Common myeloid progenitor, CD34-positive (primary cell): ENCODE data around the gene HOXB4.

Experiments
- CTCF ChIA-PET: fragments of 350-600 bp; sonication (Branson Sonifier 250); formaldehyde crosslinking; loops from one replicate; lab custom pipeline; 2021; ENCODE audit warnings: antibody characterized with exemption; lab: Charles Lee
- POLR2A ChIA-PET: fragments of 350-600 bp; sonication (Branson Sonifier 250); formaldehyde crosslinking; loops from one replicate; lab custom pipeline; 2021; ENCODE audit warnings: antibody characterized with exemption; lab: Charles Lee
- DNase-seq, 3 donors: peaks; one replicate each; pipeline versions ENCODE4 v3.0.0 to v3.0.0-alpha.2; 2013
- H3K27ac ChIP-seq, 2 experiments: 1 replicate in 1 of 2; 2 replicates in 1 of 2; pipeline ENCODE4 v1.7.0; 2013; ENCODE audit warnings: inconsistent platforms in 2 of 2, low read length in 2 of 2, mild to moderate bottlenecking in 2 of 2, low read depth in 1 of 2, moderate library complexity in 1 of 2; ENCODE audit not compliant: severe bottlenecking in 2 of 2, insufficient read depth in 1 of 2, poor library complexity in 1 of 2
- H3K27me3 ChIP-seq, 5 experiments: replicated peaks in 2 of 5; 1 replicate in 3 of 5; 2 replicates in 2 of 5; pipeline versions ENCODE4 v1.6.1 to v1.7.0; 2013; ENCODE audit warnings: low read length in 4 of 5, mild to moderate bottlenecking in 2 of 5, moderate library complexity in 2 of 5, inconsistent platforms in 1 of 5; ENCODE audit not compliant: insufficient read depth in 5 of 5, control insufficient read depth in 4 of 5
- H3K36me3 ChIP-seq, 4 experiments: 1 replicate in 2 of 4; 2 replicates in 2 of 4; pipeline versions ENCODE4 v1.6.1 to v1.7.0; 2013; ENCODE audit warnings: low read length in 3 of 4, control low read depth in 1 of 4, mild to moderate bottlenecking in 1 of 4; ENCODE audit not compliant: control insufficient read depth in 4 of 4, insufficient read depth in 4 of 4
- H3K4me1 ChIP-seq, 4 experiments: 1 replicate in 3 of 4; 2 replicates in 1 of 4; pipeline versions ENCODE4 v1.6.1 to v1.7.1; 2013; ENCODE audit warnings: low read length in 3 of 4, mild to moderate bottlenecking in 3 of 4, control low read depth in 1 of 4, inconsistent platforms in 1 of 4, moderate library complexity in 1 of 4; ENCODE audit not compliant: control insufficient read depth in 4 of 4, insufficient read depth in 4 of 4; ENCODE audit errors: control extremely low read depth in 1 of 4
- H3K4me3 ChIP-seq, 7 experiments: 1 replicate in 4 of 7; 2 replicates in 3 of 7; pipeline versions ENCODE4 v1.5.1 to v1.7.0; 2013; ENCODE audit warnings: mild to moderate bottlenecking in 7 of 7, low read length in 6 of 7, moderate library complexity in 6 of 7, inconsistent platforms in 2 of 7, low read depth in 2 of 7, control low read depth in 1 of 7; ENCODE audit not compliant: insufficient read depth in 4 of 7, control insufficient read depth in 1 of 7; ENCODE audit errors: extremely low read depth in 1 of 7
- H3K9me3 ChIP-seq, 5 experiments: 1 replicate in 4 of 5; 2 replicates in 1 of 5; pipeline versions ENCODE4 v1.6.1 to v1.7.1; 2013; ENCODE audit warnings: low read length in 4 of 5, mild to moderate bottlenecking in 2 of 5, inconsistent platforms in 1 of 5, low read depth in 1 of 5, moderate library complexity in 1 of 5; ENCODE audit not compliant: control insufficient read depth in 4 of 5, insufficient read depth in 2 of 5; ENCODE audit errors: control extremely low read depth in 1 of 5
- WGBS: methylation state at CpG from one replicate; pipeline ENCODE4 v1.1.5; 2013; ENCODE audit not compliant: insufficient coverage; 5-methylcytosine and 5-hydroxymethylcytosine counted together

Gene HOXB4

DNA sequence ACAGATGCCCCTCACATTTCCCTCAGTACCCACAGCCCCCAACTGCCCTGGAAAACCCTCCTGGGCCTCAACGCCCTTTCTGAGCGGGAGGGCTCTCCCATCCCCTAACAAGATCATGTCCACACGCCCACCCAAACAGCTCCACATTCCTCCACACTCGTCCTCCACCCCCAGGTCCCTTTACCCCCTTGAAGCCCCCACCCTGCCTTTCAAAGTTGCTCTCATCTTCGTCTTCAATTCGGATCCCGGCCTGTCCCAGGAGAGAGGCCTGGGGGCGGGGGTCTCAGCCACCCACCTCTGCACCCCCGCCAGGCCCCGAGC is 14.3 kb downstream of the HOXB4 start:
- H3K27ac ChIP-seq, result no peak overlapping the region
- H3K4me3 ChIP-seq, result no peak overlapping the region
- CTCF ChIA-PET, result interaction anchor here (1.2 to 2.2 kb wide), 3 partner anchors 15 to 24 kb away, joined by 3 to 8 read pairs (median 7); no protein-coding TSS in a partner anchor
- DNase-seq, result no peak
- H3K36me3 ChIP-seq, result peaks cover 0 to 39% (median 14%) of the 10 kb centered on the region in 4 experiments
- H3K4me1 ChIP-seq, result peaks cover 5 to 85% (median 68%) of the 10 kb centered on the region in 4 experiments
- WGBS, result 83% methylated on average over 6 of the region's 10 CpGs
- H3K9me3 ChIP-seq, result no peaks in the 10 kb centered on the region
- POLR2A ChIA-PET, result interaction anchor here (1.2 kb wide), 1 partner anchor 17 kb away, joined by 3 read pairs; no protein-coding TSS in a partner anchor
- H3K27me3 ChIP-seq, result no peaks in the 10 kb centered on the region

DNA sequence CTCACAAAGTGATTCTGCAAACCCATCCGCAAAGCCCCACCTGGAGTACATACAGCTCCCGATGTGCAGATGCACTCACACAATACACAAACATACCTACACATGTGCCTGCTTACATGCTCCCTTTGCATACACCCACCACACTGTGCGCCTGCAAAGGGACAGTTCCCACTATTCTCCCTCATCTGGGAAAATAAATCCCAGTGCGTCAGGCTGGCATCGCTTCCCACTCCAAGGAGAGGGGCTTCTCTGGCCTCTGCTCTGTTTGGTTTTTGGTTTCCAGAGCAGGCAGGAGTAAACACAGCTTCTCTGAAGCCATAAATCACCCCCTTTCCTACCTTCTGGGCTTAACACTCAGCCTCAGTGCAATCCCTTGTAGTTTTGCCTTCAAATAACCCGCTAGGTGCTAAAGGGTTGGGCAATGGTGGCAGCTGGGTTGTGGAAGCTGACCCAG is 14.7 kb downstream of the HOXB4 start:
- peak in 2 of 3 donors; percentile 61 to 68 for DNase-seq
- no peak overlapping the region for H3K27ac ChIP-seq
- H3K4me3 ChIP-seq, result no peak overlapping the region
- CTCF ChIA-PET, result interaction anchor here (1.2 to 2.2 kb wide), 3 partner anchors 14 to 24 kb away, joined by 3 to 8 read pairs (median 7); no protein-coding TSS in a partner anchor
- no peaks in the 10 kb centered on the region for H3K9me3 ChIP-seq
- H3K36me3 ChIP-seq, result peaks cover 0 to 43% (median 16%) of the 10 kb centered on the region in 4 experiments
- H3K4me1 ChIP-seq, result peaks cover 5 to 80% (median 66%) of the 10 kb centered on the region in 4 experiments
- WGBS, result 92% methylated on average over 5 of the region's 6 CpGs
- H3K27me3 ChIP-seq, result no peaks in the 10 kb centered on the region
- POLR2A ChIA-PET, result no interaction called here

- 97% methylated on average over 4 of the region's 5 CpGs for WGBS
- Histone ChIP-seq H3K9me3 (no peaks in the 10 kb centered on the region), H3K4me3 (no peak overlapping the region), H3K4me1 (peaks cover 5 to 78% (median 62%) of the 10 kb centered on the region in 4 experiments), H3K27ac (no peak overlapping the region), H3K27me3 (no peaks in the 10 kb centered on the region), H3K36me3 (peaks cover 0 to 43% (median 20%) of the 10 kb centered on the region in 4 experiments)
- CTCF ChIA-PET, result interaction anchor here (1.2 to 2.2 kb wide), 3 partner anchors 14 to 25 kb away, joined by 3 to 8 read pairs (median 7); no protein-coding TSS in a partner anchor
- POLR2A ChIA-PET, result no interaction called here
- DNase-seq, result no peak
Measured at GRCh38 chr17:48562934-48563333, 15.2 kb downstream of the HOXB4 start.

DNA sequence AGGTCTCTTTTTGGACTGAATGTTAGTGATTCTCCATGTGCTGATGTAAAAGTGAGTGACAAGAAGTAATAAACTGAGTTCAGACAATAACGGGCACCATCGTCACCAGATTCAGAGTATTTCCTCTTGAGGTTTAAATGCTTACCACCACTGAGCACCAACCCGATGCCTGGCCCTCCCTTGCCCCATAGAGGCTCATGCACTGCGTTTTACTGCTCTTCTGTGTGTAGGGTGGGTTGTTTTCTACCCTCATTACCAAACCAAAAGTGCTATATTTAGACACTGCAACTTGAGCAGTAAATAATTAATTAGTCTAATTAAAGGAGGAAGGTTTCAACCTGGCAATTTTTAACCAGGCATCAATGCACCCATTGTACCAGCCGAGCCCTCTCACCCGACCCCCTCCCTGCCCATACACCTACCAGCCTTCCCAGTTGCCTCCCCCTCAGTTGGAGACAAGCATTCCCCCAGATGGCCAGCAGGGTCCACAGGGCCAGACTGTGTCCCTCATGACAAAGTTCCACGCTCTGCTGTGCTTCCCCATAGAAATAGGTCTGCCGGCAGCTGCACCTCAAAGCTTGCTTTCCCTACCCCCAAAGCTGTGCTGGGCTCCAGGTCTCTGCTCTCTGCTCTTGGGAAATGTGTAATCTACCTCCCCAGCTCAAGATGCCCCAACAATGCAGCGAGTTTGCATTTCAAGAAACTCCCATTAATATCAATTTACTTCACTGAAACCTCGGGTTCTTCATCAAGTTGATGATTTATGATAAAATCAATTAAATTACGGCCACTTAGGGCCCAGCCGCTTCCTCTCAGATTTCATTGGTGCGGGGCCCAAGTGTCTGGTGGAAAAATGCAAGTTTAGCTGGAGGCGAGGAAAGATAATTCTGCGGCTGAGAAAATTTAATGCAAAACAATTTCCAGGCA is 16.0 kb downstream of the HOXB4 start:
- no peaks in the 10 kb centered on the region for H3K9me3 ChIP-seq
- peak in 2 of 3 donors; percentile 60 to 65 for DNase-seq
- POLR2A ChIA-PET, result no interaction called here
- CTCF ChIA-PET, result interaction anchor here (1.2 to 1.8 kb wide), 4 partner anchors 8 to 23 kb away, joined by 3 to 7 read pairs (median 4); no protein-coding TSS in a partner anchor
- peaks cover 0 to 39% (median 21%) of the 10 kb centered on the region in 4 experiments for H3K36me3 ChIP-seq
- H3K27ac ChIP-seq, result no peak overlapping the region
- peaks cover 6 to 78% (median 58%) of the 10 kb centered on the region in 4 experiments for H3K4me1 ChIP-seq
- H3K4me3 ChIP-seq, result peak overlapping the region in 1 of 7 experiments; percentile 15
- no peaks in the 10 kb centered on the region for H3K27me3 ChIP-seq
- WGBS, result 52% methylated on average over 9 of the region's 15 CpGs

GRCh38 chr17:48559840-48560817 is 18.0 kb downstream of the HOXB4 start:
- POLR2A ChIA-PET, result no interaction called here
- 89% methylated on average over 10 of the region's 14 CpGs for WGBS
- peaks cover 0 to 23% (median 15%) of the 10 kb centered on the region in 4 experiments for H3K36me3 ChIP-seq
- DNase-seq, result no peak
- H3K27me3 ChIP-seq, result no peaks in the 10 kb centered on the region
- H3K9me3 ChIP-seq, result no peaks in the 10 kb centered on the region
- H3K27ac ChIP-seq, result no peak overlapping the region
- peaks cover 8 to 76% (median 62%) of the 10 kb centered on the region in 4 experiments for H3K4me1 ChIP-seq
- CTCF ChIA-PET, result interaction anchor here (0.7 to 1.6 kb wide), 7 partner anchors 10 to 226 kb away, joined by 3 to 5 read pairs (median 3); no protein-coding TSS in a partner anchor
- no peak overlapping the region for H3K4me3 ChIP-seq

- ChIA-PET POLR2A (no interaction called here), CTCF (interaction anchor here (0.7 to 1.5 kb wide), 5 partner anchors 10 to 225 kb away, joined by 3 to 5 read pairs (median 3); no protein-coding TSS in a partner anchor)
- Histone ChIP-seq H3K27ac (no peak overlapping the region), H3K27me3 (no peaks in the 10 kb centered on the region), H3K36me3 (peaks cover 0 to 28% (median 12%) of the 10 kb centered on the region in 4 experiments), H3K4me1 (peaks cover 8 to 76% (median 63%) of the 10 kb centered on the region in 4 experiments), H3K9me3 (no peaks in the 10 kb centered on the region), H3K4me3 (no peak overlapping the region)
- DNase-seq, result no peak
- WGBS, result 96% methylated on average over 11 of the region's 16 CpGs
Measured at GRCh38 chr17:48559122-48559839, 18.9 kb downstream of the HOXB4 start.
